RWPE1 (cell line): ENCODE results near the gene RNASE7.

Experiments used
- CTCF ChIA-PET: fragments of 350-600 bp; sonication (Branson Sonifier 250); formaldehyde crosslinking; extraction: SDS; loops from one replicate; lab custom pipeline; 2021; lab: Yijun Ruan, JAX
- POLR2A ChIA-PET: fragments of 400-600 bp; formaldehyde crosslinking; extraction: SDS; loops from one replicate; lab custom pipeline; 2020; ENCODE audit warnings: antibody characterized with exemption; ENCODE audit not compliant: low non-redundant PET; lab: Yijun Ruan, JAX
- DNase-seq: peaks from one replicate; pipeline ENCODE4 v3.0.0; 2012; ENCODE audit warnings: low spot score
- H3K27ac ChIP-seq: fragments of 450-650 bp; 2 replicates; pipeline ENCODE4 v1.5.1; 2017
- TF ChIP-seq, protein P1 (sequence below): fragments of 450-650 bp; conservative IDR thresholded peaks from 2 replicates; pipeline ENCODE4 v1.5.1; 2017; ENCODE audit warnings: low read depth, mild to moderate bottlenecking

RNASE7 gene

DNA sequence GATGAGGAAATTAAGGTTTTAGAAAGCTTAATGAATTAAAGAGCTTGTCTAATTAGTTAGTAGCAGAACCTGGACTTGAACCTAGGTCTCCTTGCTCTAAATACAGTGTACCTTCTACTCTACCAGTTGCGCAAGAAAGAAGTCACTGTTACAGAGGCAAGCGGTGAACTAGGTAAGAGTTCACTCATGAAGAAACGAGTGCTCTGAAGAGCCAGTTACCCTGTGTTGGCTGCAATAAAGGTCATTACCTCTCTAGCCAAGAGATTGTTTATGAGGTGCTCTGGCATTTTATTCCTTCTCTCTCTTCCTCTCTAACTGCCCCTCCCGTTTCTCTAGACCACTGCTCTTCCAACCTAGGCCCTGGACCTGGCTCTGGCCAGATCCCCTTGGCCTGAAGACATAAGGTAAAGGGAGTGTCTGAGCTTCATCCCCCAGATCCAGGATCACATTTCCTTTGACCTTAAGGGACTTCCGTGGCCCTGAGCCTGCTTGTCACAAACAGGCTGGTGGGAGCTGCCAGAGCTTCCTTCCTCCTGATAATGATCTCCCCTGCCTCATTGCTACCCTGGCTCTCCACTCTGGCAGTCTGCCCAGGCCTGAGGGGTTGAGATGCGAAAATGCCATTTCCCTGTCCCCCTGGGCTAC, 1.9 kb downstream of the RNASE7 start:
- no peak for DNase-seq
- ChIA-PET POLR2A (interaction anchor here (0.6 kb wide), 1 partner anchor 701 kb away, joined by 5 read pairs; no protein-coding TSS in a partner anchor), CTCF (interaction anchor here (1.1 to 1.7 kb wide), 2 partner anchors 20 to 29 kb away, joined by 4 to 7 read pairs; no protein-coding TSS in a partner anchor)
- H3K27ac ChIP-seq, result no peak overlapping the region
- TF ChIP-seq, protein P1, sequence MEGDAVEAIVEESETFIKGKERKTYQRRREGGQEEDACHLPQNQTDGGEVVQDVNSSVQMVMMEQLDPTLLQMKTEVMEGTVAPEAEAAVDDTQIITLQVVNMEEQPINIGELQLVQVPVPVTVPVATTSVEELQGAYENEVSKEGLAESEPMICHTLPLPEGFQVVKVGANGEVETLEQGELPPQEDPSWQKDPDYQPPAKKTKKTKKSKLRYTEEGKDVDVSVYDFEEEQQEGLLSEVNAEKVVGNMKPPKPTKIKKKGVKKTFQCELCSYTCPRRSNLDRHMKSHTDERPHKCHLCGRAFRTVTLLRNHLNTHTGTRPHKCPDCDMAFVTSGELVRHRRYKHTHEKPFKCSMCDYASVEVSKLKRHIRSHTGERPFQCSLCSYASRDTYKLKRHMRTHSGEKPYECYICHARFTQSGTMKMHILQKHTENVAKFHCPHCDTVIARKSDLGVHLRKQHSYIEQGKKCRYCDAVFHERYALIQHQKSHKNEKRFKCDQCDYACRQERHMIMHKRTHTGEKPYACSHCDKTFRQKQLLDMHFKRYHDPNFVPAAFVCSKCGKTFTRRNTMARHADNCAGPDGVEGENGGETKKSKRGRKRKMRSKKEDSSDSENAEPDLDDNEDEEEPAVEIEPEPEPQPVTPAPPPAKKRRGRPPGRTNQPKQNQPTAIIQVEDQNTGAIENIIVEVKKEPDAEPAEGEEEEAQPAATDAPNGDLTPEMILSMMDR, result no peak

DNA sequence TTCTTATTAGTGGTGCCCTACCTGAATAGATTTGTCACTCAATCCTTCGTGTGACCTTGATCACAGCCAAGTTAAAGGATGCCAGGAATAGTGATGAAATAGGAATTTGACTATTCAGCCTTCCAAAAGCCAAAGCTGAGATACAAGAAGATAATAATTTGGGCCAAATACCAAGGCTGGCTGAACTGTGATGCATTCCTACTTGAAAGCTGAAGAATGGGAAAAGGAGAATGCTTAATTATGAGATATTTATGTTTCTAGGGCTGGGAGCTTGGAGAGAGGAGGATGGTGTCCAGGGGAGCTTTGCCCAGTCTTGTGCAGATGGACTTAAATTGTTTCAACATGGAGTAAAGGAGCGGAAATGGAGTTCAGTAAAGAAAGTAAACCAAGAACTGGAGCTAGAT, 5.2 kb downstream of the RNASE7 start:
- CTCF ChIA-PET, result interaction anchor here (0.6 to 0.9 kb wide), 3 partner anchors 33 to 283 kb away, joined by 3 to 8 read pairs (median 3); no protein-coding TSS in a partner anchor
- no peak overlapping the region for H3K27ac ChIP-seq
- TF ChIP-seq, protein P1, result no peak
- no peak for DNase-seq
- POLR2A ChIA-PET, result no interaction called here

DNA sequence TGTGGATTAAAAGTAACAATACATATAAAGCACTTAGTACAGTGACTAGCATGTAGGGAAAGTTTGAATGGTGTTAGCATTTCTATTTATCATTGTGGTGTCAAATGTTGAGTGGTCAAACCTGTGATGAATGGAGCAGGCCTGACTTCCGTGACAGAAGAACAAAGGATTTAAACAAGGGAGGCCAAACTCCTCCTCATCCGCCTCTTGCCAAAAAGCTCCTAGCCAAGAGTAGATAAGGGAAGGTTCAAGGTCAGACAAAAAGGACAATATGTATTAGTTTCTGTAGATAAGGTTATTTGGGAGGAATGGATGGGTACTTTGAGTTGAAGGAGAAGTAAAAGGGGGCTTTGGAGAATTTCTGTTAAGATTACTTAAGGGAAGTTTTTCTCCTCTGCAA, 6.5 kb downstream of the RNASE7 start:
- no peak overlapping the region for H3K27ac ChIP-seq
- no peak for DNase-seq
- TF ChIP-seq, protein P1, result no peak
- ChIA-PET CTCF (interaction anchor here (0.6 kb wide), 2 partner anchors 19 to 35 kb away, joined by 3 to 4 read pairs; no protein-coding TSS in a partner anchor), POLR2A (no interaction called here)

- CTCF ChIA-PET, result interaction anchor here (0.6 kb wide), 2 partner anchors 19 to 35 kb away, joined by 3 to 4 read pairs; no protein-coding TSS in a partner anchor
- TF ChIP-seq, protein P1, result no peak
- no peak overlapping the region for H3K27ac ChIP-seq
- POLR2A ChIA-PET, result no interaction called here
- no peak for DNase-seq
Observed at GRCh38 chr14:21049271-21049673, 7.1 kb downstream of the RNASE7 start.

DNA sequence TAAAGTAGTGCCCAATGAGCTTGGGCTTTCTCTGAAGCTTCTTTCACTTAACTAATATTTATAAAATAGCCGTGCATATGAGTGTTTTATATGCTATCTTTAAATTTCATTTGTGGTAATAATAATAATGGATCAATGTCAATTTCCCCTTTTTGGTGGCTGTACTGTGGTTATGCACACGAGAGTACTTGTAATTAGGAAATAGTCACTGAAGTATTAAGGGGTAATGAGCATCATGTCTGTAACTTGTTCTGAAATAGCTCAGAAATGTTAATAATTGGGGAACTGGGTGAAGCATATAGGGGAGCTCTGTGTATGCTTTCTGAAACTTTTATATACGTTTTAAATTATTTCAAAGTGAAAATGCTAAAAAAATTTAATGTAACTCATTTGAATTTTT, 8.4 kb downstream of the RNASE7 start:
- ChIA-PET CTCF (no interaction called here), POLR2A (no interaction called here)
- TF ChIP-seq, protein P1, result no peak
- DNase-seq, result no peak
- no peak overlapping the region for H3K27ac ChIP-seq

DNA sequence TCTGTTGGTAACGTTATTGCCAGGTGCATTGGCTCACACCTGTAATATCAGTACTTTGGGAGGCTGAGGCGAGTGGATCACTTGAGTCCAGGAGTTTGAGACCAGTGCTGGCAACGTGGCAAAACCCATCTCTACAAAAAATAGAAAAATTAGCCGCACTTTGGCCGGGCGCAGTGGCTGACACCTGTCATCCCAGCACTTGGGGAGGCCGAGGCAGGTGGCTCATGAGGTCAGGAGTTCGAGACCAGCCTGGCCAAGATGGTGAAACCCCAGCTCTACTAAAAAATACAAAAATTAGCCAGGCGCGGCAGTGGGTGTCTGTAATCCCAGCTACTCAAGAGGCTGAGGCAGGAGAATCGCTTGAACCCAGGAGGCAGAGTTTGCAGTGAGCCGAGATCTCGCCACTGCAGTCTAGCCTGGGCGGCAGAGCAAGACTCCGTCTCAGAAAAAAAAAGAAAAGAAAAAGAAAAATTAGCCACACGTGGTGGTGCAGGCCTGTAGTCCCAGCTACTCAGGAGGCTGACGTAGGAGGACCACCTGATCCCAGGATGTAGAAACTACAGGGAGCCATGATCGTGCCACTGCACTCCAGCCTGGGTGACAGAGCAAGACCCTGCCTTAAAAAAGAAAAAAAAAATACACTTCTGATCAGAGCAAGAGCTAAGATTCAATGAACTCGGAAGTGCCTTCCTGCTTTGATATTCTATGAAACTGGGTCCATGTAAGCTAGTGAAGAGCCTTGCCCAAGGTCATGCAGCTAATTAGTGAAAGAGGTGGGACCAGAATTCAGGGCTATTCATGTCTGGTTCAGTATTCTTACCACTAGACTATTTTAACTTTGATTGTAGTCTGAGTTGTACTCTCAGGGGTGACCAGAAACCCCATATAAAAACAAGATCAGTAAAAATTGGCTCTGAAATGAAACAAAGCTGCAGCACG, 11.3 kb downstream of the RNASE7 start:
- no peak for DNase-seq
- CTCF ChIA-PET, result no interaction called here
- TF ChIP-seq, protein P1, result no peak
- H3K27ac ChIP-seq, result no peak overlapping the region
- POLR2A ChIA-PET, result no interaction called here
